ENCODE data around the gene NSDHL.

The NSDHL gene

DNA sequence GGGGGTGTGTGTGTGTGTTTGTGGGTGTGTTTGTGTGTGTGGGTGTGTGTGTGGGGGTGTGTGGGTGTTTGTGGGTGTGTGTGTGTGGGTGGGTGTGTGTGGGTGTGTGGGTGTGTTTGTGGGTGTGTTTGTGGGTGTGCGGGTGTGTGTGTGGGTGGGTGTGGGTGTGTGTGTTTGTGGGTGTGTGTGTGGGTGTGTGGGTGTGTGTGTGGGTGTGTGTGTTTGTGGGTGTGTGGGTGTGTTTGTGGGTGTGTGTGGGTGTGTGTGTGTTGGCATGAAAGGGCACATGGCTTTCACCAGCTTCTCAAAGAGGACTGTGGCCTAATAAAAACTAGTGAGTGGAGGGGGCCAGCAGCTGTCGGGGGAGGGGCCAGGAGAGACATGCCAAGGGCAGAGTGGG is 41.7 kb downstream of the NSDHL start:
- no peak for DNase-seq (ENCODE audit: low spot score)
- TF ChIP-seq, protein P1, sequence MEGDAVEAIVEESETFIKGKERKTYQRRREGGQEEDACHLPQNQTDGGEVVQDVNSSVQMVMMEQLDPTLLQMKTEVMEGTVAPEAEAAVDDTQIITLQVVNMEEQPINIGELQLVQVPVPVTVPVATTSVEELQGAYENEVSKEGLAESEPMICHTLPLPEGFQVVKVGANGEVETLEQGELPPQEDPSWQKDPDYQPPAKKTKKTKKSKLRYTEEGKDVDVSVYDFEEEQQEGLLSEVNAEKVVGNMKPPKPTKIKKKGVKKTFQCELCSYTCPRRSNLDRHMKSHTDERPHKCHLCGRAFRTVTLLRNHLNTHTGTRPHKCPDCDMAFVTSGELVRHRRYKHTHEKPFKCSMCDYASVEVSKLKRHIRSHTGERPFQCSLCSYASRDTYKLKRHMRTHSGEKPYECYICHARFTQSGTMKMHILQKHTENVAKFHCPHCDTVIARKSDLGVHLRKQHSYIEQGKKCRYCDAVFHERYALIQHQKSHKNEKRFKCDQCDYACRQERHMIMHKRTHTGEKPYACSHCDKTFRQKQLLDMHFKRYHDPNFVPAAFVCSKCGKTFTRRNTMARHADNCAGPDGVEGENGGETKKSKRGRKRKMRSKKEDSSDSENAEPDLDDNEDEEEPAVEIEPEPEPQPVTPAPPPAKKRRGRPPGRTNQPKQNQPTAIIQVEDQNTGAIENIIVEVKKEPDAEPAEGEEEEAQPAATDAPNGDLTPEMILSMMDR (conservative IDR thresholded peaks at IDR 0.05; ENCODE audit: low read depth) = no peak
- H3K27ac ChIP-seq = no peak overlapping the region
- POLR2A ChIA-PET (ENCODE audit: low non-redundant PET) = interaction anchor here (0.6 kb wide), 1 partner anchor 1976 kb away, joined by 11 read pairs; no protein-coding TSS in a partner anchor
- CTCF ChIA-PET = no interaction called here

DNA sequence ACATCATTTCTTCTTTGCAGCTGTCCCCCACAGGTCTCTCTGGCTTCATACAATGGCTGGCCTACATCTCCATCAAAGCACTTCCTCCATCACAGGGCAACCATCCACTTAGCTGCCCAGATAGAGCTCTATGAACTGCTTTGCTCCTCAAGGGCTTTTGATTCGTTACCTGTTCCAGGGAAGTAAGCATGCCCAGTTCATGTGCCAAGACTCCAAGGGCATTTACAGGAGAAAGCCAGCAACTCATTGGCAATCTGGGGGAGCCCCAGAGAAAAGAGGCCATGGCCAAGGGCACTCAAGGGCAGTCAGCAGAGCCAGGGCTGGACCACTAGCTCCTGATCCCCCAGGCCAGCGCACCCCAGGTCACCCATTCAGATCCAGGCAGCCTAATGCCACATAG is 42.5 kb downstream of the NSDHL start:
- POLR2A ChIA-PET (ENCODE audit: low non-redundant PET) = no interaction called here

DNA sequence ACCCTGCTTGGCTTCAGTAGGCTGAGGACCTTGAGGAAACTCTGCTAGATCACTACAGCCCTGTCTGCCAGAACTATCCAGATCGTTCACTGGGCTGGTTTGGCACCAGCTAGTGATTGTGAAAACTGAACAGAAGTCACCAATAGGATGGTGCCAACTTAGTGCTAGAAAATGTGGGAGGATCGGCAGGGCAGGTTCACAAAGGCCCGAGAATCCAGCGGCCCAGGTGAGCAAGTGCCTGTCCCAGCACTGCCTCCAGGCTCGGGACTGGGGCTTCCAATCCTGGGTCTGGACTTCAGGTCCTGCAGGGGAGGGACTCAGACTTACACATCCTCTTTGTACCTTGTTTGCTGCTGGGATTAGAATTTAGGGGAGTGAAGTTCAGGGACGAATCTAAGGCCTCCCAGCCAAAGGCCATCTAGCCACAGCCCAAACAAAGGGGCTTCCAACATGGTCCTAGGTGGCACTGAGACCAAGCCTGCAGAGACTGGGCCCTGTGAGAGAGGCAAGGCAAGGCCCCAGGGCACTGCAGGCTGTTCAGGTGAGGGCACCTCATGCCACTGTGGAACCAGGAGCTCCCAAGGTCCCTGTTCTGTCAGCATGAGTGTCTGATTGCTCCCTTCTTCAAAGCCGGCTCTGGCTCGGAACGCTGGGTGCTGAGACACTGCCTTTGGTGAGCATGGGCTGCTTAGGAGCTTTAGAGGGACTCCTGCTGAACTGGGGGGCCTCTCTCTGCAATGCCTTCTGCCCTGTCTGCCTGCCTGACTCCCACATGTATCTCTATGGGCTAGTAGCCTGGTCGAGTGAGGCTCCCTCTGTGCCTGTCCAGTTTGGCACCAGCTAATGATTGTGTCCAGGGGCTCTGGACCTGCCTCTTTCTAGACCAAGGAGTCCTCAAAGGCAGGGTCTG is 46.3 kb downstream of the NSDHL start:
- POLR2A ChIA-PET (ENCODE audit: low non-redundant PET) = no interaction called here
- CTCF ChIA-PET = interaction anchor here (0.6 to 0.8 kb wide), 3 partner anchors 16 to 36 kb away, joined by 3 to 4 read pairs (median 4); no protein-coding TSS in a partner anchor
- DNase-seq (ENCODE audit: low spot score) = peak; percentile 26
- TF ChIP-seq, protein P1 (conservative IDR thresholded peaks at IDR 0.05; ENCODE audit: low read depth) = no peak
- H3K27ac ChIP-seq = peak overlapping the region; percentile 85

More for the DNA sequence above, 42.5 kb downstream of the NSDHL start:
- CTCF ChIA-PET = interaction anchor here (0.7 kb wide), 1 partner anchor 1146 kb away, joined by 3 read pairs; no protein-coding TSS in a partner anchor
- DNase-seq (ENCODE audit: low spot score) = no peak
- H3K27ac ChIP-seq = no peak overlapping the region
- TF ChIP-seq, protein P1 (conservative IDR thresholded peaks at IDR 0.05; ENCODE audit: low read depth) = no peak

DNA sequence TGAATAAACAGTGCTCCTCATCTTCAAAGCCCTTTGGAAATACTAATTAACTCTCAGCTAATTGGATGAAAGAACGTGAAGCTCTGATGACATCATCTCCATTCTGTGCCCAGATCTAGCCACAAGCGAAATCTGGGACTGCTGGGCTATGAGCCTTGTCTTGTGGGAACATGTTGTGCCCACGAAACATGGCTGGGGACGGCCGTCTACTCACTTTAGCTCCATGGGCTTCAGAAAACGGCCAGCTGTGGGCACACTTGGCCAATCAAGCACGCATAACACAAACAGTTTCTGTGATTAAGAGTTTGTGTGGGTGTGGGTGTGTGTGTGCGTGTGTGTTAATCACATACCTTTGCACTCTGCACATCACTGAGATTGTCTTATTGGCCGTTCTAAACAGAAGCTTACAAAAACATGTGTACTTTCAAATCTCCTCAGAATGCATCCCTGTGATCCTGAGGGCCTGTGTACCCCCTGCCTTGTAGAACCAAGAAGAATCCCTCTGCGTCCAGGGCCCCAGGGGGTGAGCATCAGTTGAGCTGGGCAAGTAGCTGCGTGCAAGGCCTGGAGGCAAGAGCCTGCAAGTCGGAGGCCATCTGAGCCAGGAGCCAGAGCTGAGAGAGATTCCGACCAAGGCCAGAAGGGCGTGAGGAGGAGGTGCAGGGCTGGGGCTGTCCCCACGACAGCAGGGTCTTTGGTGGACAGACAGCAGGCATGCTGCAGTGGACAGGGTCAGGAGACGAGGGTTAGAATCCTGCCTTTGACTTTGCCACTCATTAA is 48.3 kb downstream of the NSDHL start:
- ChIA-PET POLR2A (ENCODE audit: low non-redundant PET) (no interaction called here), CTCF (interaction anchor here (1.2 kb wide), 1 partner anchor 16 kb away, joined by 5 read pairs; no protein-coding TSS in a partner anchor)
- peak; percentile 40 for DNase-seq (ENCODE audit: low spot score)
- H3K27ac ChIP-seq = peak overlapping the region; percentile 85
- TF ChIP-seq, protein P1 (conservative IDR thresholded peaks at IDR 0.05; ENCODE audit: low read depth) = no peak

DNA sequence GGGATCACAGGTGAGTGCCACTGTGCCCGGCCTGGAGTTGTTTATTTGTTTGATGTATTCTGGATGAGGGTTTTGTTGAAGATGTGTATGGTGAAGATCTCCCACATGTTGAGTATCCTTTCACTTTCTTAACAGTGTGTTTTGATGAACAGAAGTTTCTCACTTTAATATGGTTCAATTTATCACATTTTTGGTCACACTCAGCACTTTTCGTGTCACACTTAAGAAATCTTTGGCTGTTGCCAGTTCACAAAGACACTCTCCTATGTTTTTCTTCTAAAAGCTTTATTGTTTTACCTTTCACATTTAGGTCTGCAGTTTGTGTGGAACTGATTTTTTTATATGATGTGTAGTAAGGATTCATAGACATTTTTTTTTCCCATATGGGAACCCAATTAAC is 50.4 kb downstream of the NSDHL start:
- POLR2A ChIA-PET (ENCODE audit: low non-redundant PET) = no interaction called here
- no peak for DNase-seq (ENCODE audit: low spot score)
- CTCF ChIA-PET = interaction anchor here (0.5 kb wide), 1 partner anchor 853 kb away, joined by 5 read pairs; no protein-coding TSS in a partner anchor
- TF ChIP-seq, protein P1 (conservative IDR thresholded peaks at IDR 0.05; ENCODE audit: low read depth) = no peak
- H3K27ac ChIP-seq = no peak overlapping the region

DNA sequence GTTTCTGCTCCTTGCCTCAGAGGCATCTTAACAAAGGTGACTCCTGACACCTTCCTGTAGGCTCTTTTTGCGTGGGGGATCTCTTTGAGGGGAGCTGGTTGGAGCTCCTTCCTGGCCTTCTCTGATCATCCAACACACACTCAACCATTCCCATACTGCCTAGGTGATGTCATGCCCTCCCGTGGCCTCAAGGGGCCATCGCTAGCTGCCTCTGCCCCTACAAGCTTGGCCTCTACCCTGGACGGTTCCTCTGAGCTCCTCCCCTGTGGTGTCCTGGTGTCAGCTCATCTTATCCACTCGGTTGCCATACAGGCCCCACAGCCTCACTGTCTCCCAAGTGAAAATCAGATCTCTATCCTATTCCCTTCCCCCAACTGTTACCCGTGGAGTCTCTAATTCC is 53.3 kb downstream of the NSDHL start:
- CTCF ChIA-PET = interaction anchor here (0.6 kb wide), 1 partner anchor 21 kb away, joined by 3 read pairs; no protein-coding TSS in a partner anchor
- DNase-seq (ENCODE audit: low spot score) = no peak
- POLR2A ChIA-PET (ENCODE audit: low non-redundant PET) = no interaction called here

More for the DNA sequence above, 53.3 kb downstream of the NSDHL start:
- H3K27ac ChIP-seq = no peak overlapping the region
- TF ChIP-seq, protein P1 (conservative IDR thresholded peaks at IDR 0.05; ENCODE audit: low read depth) = no peak

Data from RWPE1 (cell line).